K562 (cell line): ENCODE measurements around the gene HOXB1. TPM values are rescaled to one million over a fixed set of nuclear protein-coding genes. Genes with fewer than 3 reads are reported as not detected.

Experiments used
- CBX2 ChIP-seq: fragments of 200-600 bp; sonication (generic); IDR thresholded peaks from one replicate; pipeline ENCODE4 v1.6.1; 2012; ENCODE audit warnings: mild to moderate bottlenecking, low read length, inconsistent platforms; ENCODE audit not compliant: insufficient read depth, poor library complexity, severe bottlenecking
- CHD2 ChIP-seq: IDR thresholded peaks from 2 replicates; pipeline ENCODE4 v1.6.1; 2011; ENCODE audit warnings: low read depth, low read length
- CHD4 ChIP-seq: fragments of 200-600 bp; sonication (generic); IDR thresholded peaks from 3 replicates; pipeline ENCODE4 v1.6.1; 2012; ENCODE audit warnings: low read depth, mild to moderate bottlenecking, mixed read lengths, low read length, inconsistent platforms; ENCODE audit not compliant: insufficient read depth, insufficient replicate concordance, poor library complexity, severe bottlenecking
- FOXK2 ChIP-seq, 2 experiments: fragments of 450-650 bp; IDR thresholded peaks in 1 of 2; conservative IDR thresholded peaks in 1 of 2; 2 replicates each; pipeline ENCODE4 v1.6.1; 2016; ENCODE audit warnings: low read depth in 2 of 2, mild to moderate bottlenecking in 1 of 2
- HDAC1 ChIP-seq, 2 experiments: fragments of 450-650 bp; IDR thresholded peaks; 2 replicates each; pipeline ENCODE4 v1.6.1; 2016 to 2017; ENCODE audit warnings: inconsistent platforms in 1 of 2, mild to moderate bottlenecking in 1 of 2, moderate library complexity in 1 of 2
- KDM5B ChIP-seq: fragments of 200-600 bp; sonication (generic); IDR thresholded peaks from 2 replicates; pipeline ENCODE4 v1.6.1; 2012; ENCODE audit warnings: low read depth, mild to moderate bottlenecking, moderate library complexity, low read length, control low read depth, inconsistent platforms; ENCODE audit not compliant: insufficient replicate concordance
- MITF ChIP-seq: IDR thresholded peaks from 2 replicates; pipeline ENCODE4 v1.6.1; 2014; ENCODE audit warnings: antibody characterized with exemption
- MYNN ChIP-seq, 2 experiments: sonication (generic); formaldehyde crosslinking in 1 of 2; IDR thresholded peaks; 2 replicates each; pipeline versions ENCODE4 v1.5.0 to v1.6.1; 2016 to 2020; ENCODE audit warnings: antibody characterized with exemption in 1 of 2, missing genetic modification reagents in 1 of 2
- NR2C2 ChIP-seq, 2 experiments: fragments of 200-800 bp in 1 of 2; sonication (Bioruptor generic) in 1 of 2; sonication (generic) in 1 of 2; formaldehyde crosslinking in 1 of 2; IDR thresholded peaks; 2 replicates each; pipeline versions ENCODE4 v1.6.1 to v1.8.0; 2016 to 2022; ENCODE audit warnings: mild to moderate bottlenecking in 1 of 2, missing compliant biosample characterization in 1 of 2, missing genetic modification characterization in 1 of 2, missing genetic modification reagents in 1 of 2
- PRMT5 ChIP-seq: sonication (generic); formaldehyde crosslinking; IDR thresholded peaks from 2 replicates; pipeline ENCODE4 v1.5.0; 2020; ENCODE audit warnings: missing genetic modification reagents
- ZBTB9 ChIP-seq: fragments of 450-650 bp; formaldehyde crosslinking; IDR thresholded peaks from 2 replicates; pipeline ENCODE4 v1.4.0; 2020; ENCODE audit warnings: mild to moderate bottlenecking, moderate library complexity
- ZNF239 ChIP-seq: fragments of 250-450 bp; sonication (Bioruptor Pico); IDR thresholded peaks from 2 replicates; pipeline ENCODE4 v1.4.0; 2020; ENCODE audit warnings: mild to moderate bottlenecking
- ZNF407 ChIP-seq: fragments of 450-650 bp; IDR thresholded peaks from 2 replicates; pipeline ENCODE4 v1.6.1; 2016; ENCODE audit warnings: low read depth
- ZNF766 ChIP-seq: fragments of 200-800 bp; sonication (Bioruptor generic); conservative IDR thresholded peaks from 2 replicates; pipeline ENCODE4 v1.6.1; 2016; ENCODE audit warnings: missing genetic modification characterization, missing compliant biosample characterization
- polyA plus RNA-seq, 8 experiments: library from polyadenylated mRNA; depleted of rRNA in 4 of 8; stranded (reverse) in 5 of 8; unstranded in 3 of 8; fragments of >200 nt; fragmentation: Nextera tagmentation in 2 of 8; fragmentation: Illumina TruSeq in 1 of 8; extraction: Ambion mirVana in 2 of 8; extraction: Trizol in 1 of 8; gene quantifications; 2 replicates each; pipeline versions ENCODE4 v1.2.1 to v1.2.3, GENCODE V29; 2011 to 2014; ENCODE audit warnings: inconsistent platforms in 1 of 8, missing spikeins in 1 of 8
- total RNA-seq, 7 experiments: library from RNA; depleted of rRNA in 6 of 7; stranded (reverse); fragments of >200 nt in 6 of 7; fragmentation: Illumina TruSeq in 2 of 7; extraction: Trizol in 2 of 7; gene quantifications; 2 replicates each; pipeline versions ENCODE4 v1.2.1 to v1.2.3, GENCODE V29; 2011 to 2021; ENCODE audit warnings: low replicate concordance in 1 of 7

The HOXB1 gene
- total and polyA plus RNA-seq, 9 of the 15 experiments (the other 6 are each of a cell fraction or from before 2014, with no cell fraction given): 0.04 TPM; not detected in 8

GRCh38 chr17:48579760-48580554 is 49.1 kb upstream of the HOXB1 start (continued):
- TF ChIP-seq FOXK2 (conservative IDR thresholded peaks at IDR 0.05 in 1 of 2, IDR thresholded peaks at IDR 0.05 in 1 of 2; ENCODE audit: low read depth in 2 of 2): peak; percentile 61 to 62; a peak in 2 of 4 replicates
- TF ChIP-seq ZNF407: no peak
- TF ChIP-seq PRMT5: no peak
- peak in 1 of 2 experiments; percentile 32; a peak in 1 of 4 replicates for TF ChIP-seq HDAC1 (IDR thresholded peaks at IDR 0.05)
- TF ChIP-seq KDM5B: peak; percentile 68
- no peak for TF ChIP-seq CHD2
- TF ChIP-seq CHD4: no peak
- no peak for TF ChIP-seq NR2C2 (CRISPR knock-in tag; IDR thresholded peaks at IDR 0.05)
- 0 out of 2 replicates have a peak, but pooled peaks have one; percentile 29 for TF ChIP-seq NR2C2 (tag; IDR thresholded peaks at IDR 0.05)
- TF ChIP-seq MITF: no peak
- 0 out of 2 replicates have a peak, but pooled peaks have one; percentile 28 for TF ChIP-seq ZNF239 (CRISPR knock-in tag)
- no peak for TF ChIP-seq ZBTB9
- TF ChIP-seq ZNF766: peak; percentile 72
- TF ChIP-seq MYNN (IDR thresholded peaks at IDR 0.05): peak; percentile 67; the same call in 1 of the 2 replicates
- no peak for TF ChIP-seq MYNN (CRISPR knock-in tag; IDR thresholded peaks at IDR 0.05)
- no peak for TF ChIP-seq CBX2
